ENCODE data around the gene DBNDD2.

The DBNDD2 gene

DNA sequence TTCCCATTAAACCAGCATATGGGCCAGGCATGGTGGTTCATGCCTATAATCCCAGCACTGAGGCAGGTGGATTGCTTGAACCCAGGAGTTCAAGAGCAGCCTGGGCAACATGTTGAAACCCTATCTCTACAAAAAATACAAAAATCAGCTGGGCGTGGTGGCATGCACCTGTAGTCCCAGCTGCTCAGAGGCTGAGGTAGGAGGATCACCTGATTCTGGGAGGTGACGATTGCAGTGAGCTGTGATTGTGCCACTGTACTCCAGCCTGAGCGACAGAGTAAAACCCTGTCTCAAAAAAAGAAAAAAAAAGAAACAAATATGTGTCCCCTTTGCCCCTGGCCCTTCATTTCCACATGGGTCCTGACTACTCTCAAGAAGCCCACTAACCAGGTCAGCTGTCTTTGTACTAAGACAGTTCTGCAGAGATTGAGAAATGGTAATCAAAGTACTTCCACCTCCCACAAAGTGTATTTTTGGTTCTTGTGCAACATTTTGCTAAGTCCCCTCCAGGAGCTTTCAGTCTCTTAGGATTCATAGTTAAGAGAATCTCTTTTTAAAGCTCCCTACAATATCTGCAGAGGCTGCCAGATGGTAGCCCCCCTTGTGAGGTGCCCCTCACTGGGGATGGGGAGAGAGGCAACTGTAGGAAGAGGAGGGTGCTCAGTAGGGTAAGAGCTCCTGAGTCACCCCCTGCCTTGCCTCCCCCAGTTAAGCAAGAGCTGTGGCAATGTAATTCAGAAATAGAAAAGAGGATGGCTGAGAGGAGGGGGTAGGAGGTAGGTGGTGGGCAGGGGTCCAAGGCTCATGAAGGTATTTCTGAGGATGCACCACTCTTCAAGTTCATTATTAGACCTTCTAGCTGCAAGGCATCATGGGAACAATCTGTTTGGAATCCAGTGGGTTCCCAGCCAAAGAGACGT is 44.9 kb downstream of the DBNDD2 start:
- no peak for DNase-seq

DNA sequence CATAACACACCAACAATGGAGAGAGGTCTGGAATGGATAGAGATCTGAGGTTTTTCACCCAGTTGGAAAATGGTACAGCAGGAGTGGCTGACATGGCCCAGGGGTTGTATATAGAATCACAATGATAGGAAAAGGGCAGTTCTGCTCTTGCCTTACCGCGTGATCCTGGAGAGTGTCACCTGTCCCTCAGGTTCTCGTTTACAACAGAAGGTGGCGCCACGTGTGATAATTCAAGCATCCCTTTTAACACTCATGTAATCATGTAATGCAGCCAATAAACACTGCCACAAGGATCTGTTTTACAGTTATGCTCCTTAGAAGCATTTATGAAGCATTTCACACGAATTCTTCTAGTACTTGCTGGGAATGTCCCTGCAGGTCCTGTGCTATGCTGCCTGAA is 48.5 kb downstream of the DBNDD2 start:
- no peak for DNase-seq

DNA sequence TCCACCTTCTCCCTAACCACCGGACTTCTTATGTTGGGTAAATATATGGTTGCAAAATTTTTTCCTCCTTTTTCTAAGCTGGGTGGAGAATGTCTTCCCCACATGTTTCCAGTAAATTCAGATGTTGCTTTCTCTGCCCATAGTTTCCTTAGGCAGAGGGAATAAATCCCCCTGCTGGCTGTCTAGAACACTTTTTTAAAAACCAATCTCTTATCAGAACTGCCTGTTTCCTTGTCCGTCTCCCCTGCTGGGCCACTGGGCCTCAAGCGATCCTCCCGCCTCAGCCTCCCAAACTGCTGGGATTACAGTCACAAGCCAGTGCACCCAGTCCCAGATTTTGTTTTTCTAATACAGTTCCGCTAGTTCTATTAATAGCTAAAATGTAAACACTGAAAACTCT is 51.5 kb downstream of the DBNDD2 start:
- peak; percentile 28 for DNase-seq
